Suppressor macrophage (primary cell): ENCODE results near the gene SNX33.
"Not testable (repeated sequence)": the region's sequence is repeated elsewhere in the genome, so short reads cannot be mapped to it uniquely, and the experiment has no call there.

Experiments used
- DNase-seq, 4 experiments: peaks; one replicate each; pipeline ENCODE4 v3.0.0-alpha.2; 2020 to 2022

SNX33 gene

GRCh38 chr15:75662823-75663519 lies 15.3 kb downstream of the SNX33 start:
- DNase-seq = no peak

GRCh38 chr15:75663931-75664421 lies 16.3 kb downstream of the SNX33 start:
- no peak for DNase-seq

- DNase-seq = peak; percentile 61 to 87 (median 70)
Observed at GRCh38 chr15:75666823-75667501, 19.2 kb downstream of the SNX33 start.

GRCh38 chr15:75669191-75669878 lies 21.6 kb downstream of the SNX33 start:
- DNase-seq = no peak

- no peak for DNase-seq
Observed at GRCh38 chr15:75669879-75670212, 22.1 kb downstream of the SNX33 start.

GRCh38 chr15:75671730-75672602 lies 24.3 kb downstream of the SNX33 start:
- DNase-seq = peak in 3 of 4 experiments; percentile 17 to 28 (median 21)

GRCh38 chr15:75672646-75673425 lies 25.1 kb downstream of the SNX33 start:
- no peak for DNase-seq

GRCh38 chr15:75673426-75674235 lies 25.9 kb downstream of the SNX33 start:
- no peak for DNase-seq

- no peak for DNase-seq
Observed at GRCh38 chr15:75674366-75674765, 26.7 kb downstream of the SNX33 start.

- no peak for DNase-seq
Observed at GRCh38 chr15:75675579-75676404, 28.1 kb downstream of the SNX33 start.

GRCh38 chr15:75676688-75677464 lies 29.2 kb downstream of the SNX33 start:
- DNase-seq = no peak

GRCh38 chr15:75677465-75678323 lies 30.0 kb downstream of the SNX33 start:
- no peak for DNase-seq

GRCh38 chr15:75678324-75678690 lies 30.6 kb downstream of the SNX33 start:
- DNase-seq = not testable (repeated sequence)

GRCh38 chr15:75680007-75680789 lies 32.5 kb downstream of the SNX33 start:
- no peak for DNase-seq

GRCh38 chr15:75682181-75683135 lies 34.7 kb downstream of the SNX33 start:
- DNase-seq = no peak
